Stimulated activated CD8-positive, alpha-beta memory T cell treated with anti-CD3 and anti-CD28 coated beads, Interleukin-7, amount 100 ng/mL, for 4 hours (primary cell): ENCODE data around the gene MTFR1L.

Source experiments
- DNase-seq, 2 donors: peaks; one replicate each; pipeline ENCODE4 v3.0.0-alpha.2; 2020; ENCODE audit warnings: low read depth in 2 of 2

Gene MTFR1L

GRCh38 chr1:25790472-25790871, 29.3 kb upstream of the MTFR1L start:
- no peak for DNase-seq

GRCh38 chr1:25792115-25792514, 27.6 kb upstream of the MTFR1L start:
- no peak for DNase-seq

GRCh38 chr1:25793585-25794170, 26.1 kb upstream of the MTFR1L start:
- DNase-seq = no peak

- no peak for DNase-seq
Measured at GRCh38 chr1:25794325-25794724, 25.4 kb upstream of the MTFR1L start.

- DNase-seq = no peak
Measured at GRCh38 chr1:25795211-25795610, 24.5 kb upstream of the MTFR1L start.

- DNase-seq = peak in 1 of 2 donors; percentile 22
Measured at GRCh38 chr1:25795946-25796810, 23.6 kb upstream of the MTFR1L start.

GRCh38 chr1:25796811-25797458, 22.8 kb upstream of the MTFR1L start:
- DNase-seq = peak; percentile 64 to 76

- DNase-seq = no peak
Measured at GRCh38 chr1:25797939-25798338, 21.8 kb upstream of the MTFR1L start.

GRCh38 chr1:25798666-25799351, 20.9 kb upstream of the MTFR1L start:
- DNase-seq = no peak

GRCh38 chr1:25799352-25799934, 20.3 kb upstream of the MTFR1L start:
- no peak for DNase-seq

GRCh38 chr1:25799935-25800702, 19.6 kb upstream of the MTFR1L start, which contains the start of gene SELENON:
Gene SELENON (plus strand): TSS chr1:25800193. CDS start chr1:25800231, 38 bp downstream.
- no peak for DNase-seq

GRCh38 chr1:25800703-25801377, 18.9 kb upstream of the MTFR1L start:
- no peak for DNase-seq

- no peak for DNase-seq
Measured at GRCh38 chr1:25802915-25803314, 16.8 kb upstream of the MTFR1L start.

- DNase-seq = no peak
Measured at GRCh38 chr1:25803368-25803767, 16.4 kb upstream of the MTFR1L start.

- DNase-seq = no peak
Measured at GRCh38 chr1:25804244-25804963, 15.3 kb upstream of the MTFR1L start.

- no peak for DNase-seq
Measured at GRCh38 chr1:25804964-25805862, 14.5 kb upstream of the MTFR1L start.

- DNase-seq = no peak
Measured at GRCh38 chr1:25805863-25806225, 13.9 kb upstream of the MTFR1L start.

- DNase-seq = no peak
Measured at GRCh38 chr1:25806418-25806817, 13.3 kb upstream of the MTFR1L start.
